Keratinocyte (primary cell): ENCODE data around the gene PSD2. TPM values are rescaled to one million over a fixed set of nuclear protein-coding genes. Genes with fewer than 3 reads are reported as not detected.

Experiments used
- DNase-seq: peaks from one replicate; pipeline ENCODE4 v3.0.0-alpha.2; 2011; ENCODE audit warnings: low read depth, missing footprints, low spot score
- FAIRE-seq: peaks from 2 replicates; lab custom pipeline; 2011; peaks lifted over from hg19 to GRCh38; lab: Jason Lieb, UNC
- H2AFZ ChIP-seq: 2 replicates; pipeline ENCODE4 v1.6.0; 2012; ENCODE audit warnings: low read length, control low read depth, inconsistent platforms; ENCODE audit not compliant: control insufficient read depth
- H3K27ac ChIP-seq: 2 replicates; pipeline ENCODE4 v1.5.1; 2011; ENCODE audit warnings: low read length; ENCODE audit not compliant: control insufficient read depth, insufficient read depth
- H3K27me3 ChIP-seq: 3 replicates; pipeline ENCODE4 v1.6.0; 2011; ENCODE audit warnings: low read length; ENCODE audit not compliant: control insufficient read depth, insufficient read depth; ENCODE audit errors: extremely low read depth
- H3K36me3 ChIP-seq, 2 experiments: 2 replicates in 1 of 2; 3 replicates in 1 of 2; pipeline ENCODE4 v1.5.1; 2011; ENCODE audit warnings: low read length in 2 of 2, mild to moderate bottlenecking in 1 of 2; ENCODE audit not compliant: control insufficient read depth in 2 of 2, insufficient read depth in 2 of 2; ENCODE audit errors: extremely low read depth in 1 of 2
- H3K4me1 ChIP-seq: 3 replicates; pipeline ENCODE4 v1.5.1; 2011; ENCODE audit warnings: low read length; ENCODE audit not compliant: control insufficient read depth, insufficient read depth; ENCODE audit errors: extremely low read depth
- H3K4me2 ChIP-seq: 3 replicates; pipeline ENCODE4 v1.6.0; 2011; ENCODE audit warnings: low read depth, low read length; ENCODE audit not compliant: control insufficient read depth, insufficient read depth; ENCODE audit errors: extremely low read depth
- H3K4me3 ChIP-seq, 3 experiments: fragments of 200-600 bp in 1 of 3; sonication (generic) in 1 of 3; 2 replicates in 2 of 3; 3 replicates in 1 of 3; pipeline ENCODE4 v1.5.1; 2011 to 2016; ENCODE audit warnings: low read length in 3 of 3, mild to moderate bottlenecking in 3 of 3, control low read depth in 2 of 3, inconsistent platforms in 1 of 3, low read depth in 1 of 3, mixed read lengths in 1 of 3, mixed run types in 1 of 3, moderate library complexity in 1 of 3; ENCODE audit not compliant: control insufficient read depth in 2 of 3, insufficient read depth in 2 of 3; ENCODE audit errors: extremely low read depth in 1 of 3
- H3K79me2 ChIP-seq: 2 replicates; pipeline ENCODE4 v1.6.0; 2012; ENCODE audit warnings: low read length; ENCODE audit not compliant: control insufficient read depth, insufficient read depth
- H3K9ac ChIP-seq: 3 replicates; pipeline ENCODE4 v1.6.0; 2011; ENCODE audit warnings: low read length; ENCODE audit not compliant: control insufficient read depth, insufficient read depth; ENCODE audit errors: extremely low read depth
- H3K9me1 ChIP-seq: 3 replicates; pipeline ENCODE4 v1.6.0; 2011; ENCODE audit warnings: low read length; ENCODE audit not compliant: control insufficient read depth, insufficient read depth; ENCODE audit errors: extremely low read depth
- H3K9me3 ChIP-seq: 2 replicates; pipeline ENCODE4 v1.5.1; 2012; ENCODE audit warnings: low read depth, low read length; ENCODE audit not compliant: control insufficient read depth
- H4K20me1 ChIP-seq: 3 replicates; pipeline ENCODE4 v1.6.0; 2011; ENCODE audit warnings: low read length; ENCODE audit not compliant: control insufficient read depth, insufficient read depth; ENCODE audit errors: extremely low read depth
- EZH2 ChIP-seq: IDR thresholded peaks from one replicate; pipeline ENCODE4 v1.6.1; 2012; ENCODE audit warnings: inconsistent platforms, mild to moderate bottlenecking, low read length, moderate library complexity
- dilution Hi-C: fragments of 300-500 bp; cut with MboI; formaldehyde crosslinking; loops from one replicate; pipeline ENCODE4 v1.7.0; 2020; ENCODE audit warnings: low sequenced_read_pairs; ENCODE audit not compliant: extremely low pct_ligation_motif_present
- polyA plus RNA-seq, 5 experiments: library from polyadenylated mRNA; depleted of rRNA in 3 of 5; stranded (reverse) in 3 of 5; stranded (forward) in 1 of 5; unstranded in 1 of 5; fragments of >200 nt; gene quantifications; 1 replicate in 1 of 5; 2 replicates in 3 of 5; 3 replicates in 1 of 5; pipeline versions ENCODE4 v1.2.1 to v1.2.3, GENCODE V29; 2011 to 2012; ENCODE audit warnings: missing spikeins in 2 of 5, low read depth in 1 of 5, low replicate concordance in 1 of 5
- TF ChIP-seq, protein P1 (sequence below), 3 experiments: IDR thresholded peaks in 1 of 3; conservative IDR thresholded peaks in 1 of 3; optimal IDR thresholded peaks in 1 of 3; 2 replicates in 2 of 3; 3 replicates in 1 of 3; pipeline versions ENCODE3 to v1.5.1; 2011; ENCODE audit warnings: low read length in 3 of 3, mild to moderate bottlenecking in 3 of 3, moderate library complexity in 2 of 3, control low read depth in 1 of 3, inconsistent platforms in 1 of 3; ENCODE audit not compliant: insufficient read depth in 2 of 3; ENCODE audit errors: extremely low read depth in 1 of 3

PSD2 gene
- polyA plus RNA-seq, 1 donor (not counting 4 experiments of a cell fraction or from before 2014, with no cell fraction given) = not detected

- TF ChIP-seq, protein P1, sequence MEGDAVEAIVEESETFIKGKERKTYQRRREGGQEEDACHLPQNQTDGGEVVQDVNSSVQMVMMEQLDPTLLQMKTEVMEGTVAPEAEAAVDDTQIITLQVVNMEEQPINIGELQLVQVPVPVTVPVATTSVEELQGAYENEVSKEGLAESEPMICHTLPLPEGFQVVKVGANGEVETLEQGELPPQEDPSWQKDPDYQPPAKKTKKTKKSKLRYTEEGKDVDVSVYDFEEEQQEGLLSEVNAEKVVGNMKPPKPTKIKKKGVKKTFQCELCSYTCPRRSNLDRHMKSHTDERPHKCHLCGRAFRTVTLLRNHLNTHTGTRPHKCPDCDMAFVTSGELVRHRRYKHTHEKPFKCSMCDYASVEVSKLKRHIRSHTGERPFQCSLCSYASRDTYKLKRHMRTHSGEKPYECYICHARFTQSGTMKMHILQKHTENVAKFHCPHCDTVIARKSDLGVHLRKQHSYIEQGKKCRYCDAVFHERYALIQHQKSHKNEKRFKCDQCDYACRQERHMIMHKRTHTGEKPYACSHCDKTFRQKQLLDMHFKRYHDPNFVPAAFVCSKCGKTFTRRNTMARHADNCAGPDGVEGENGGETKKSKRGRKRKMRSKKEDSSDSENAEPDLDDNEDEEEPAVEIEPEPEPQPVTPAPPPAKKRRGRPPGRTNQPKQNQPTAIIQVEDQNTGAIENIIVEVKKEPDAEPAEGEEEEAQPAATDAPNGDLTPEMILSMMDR (optimal IDR thresholded peaks at IDR 0.05 in 1 of 3, IDR thresholded peaks at IDR 0.05 in 1 of 3, conservative IDR thresholded peaks at IDR 0.05 in 1 of 3; ENCODE audit: extremely low read depth in 1 of 3, insufficient read depth in 2 of 3, low read length in 3 of 3) = no peak
- TF ChIP-seq EZH2 = no peak
- Histone ChIP-seq H3K27ac (no peak overlapping the region), H4K20me1 (no peaks in the 10 kb centered on the region), H3K4me3 (no peak overlapping the region), H3K9ac (no peak overlapping the region), H2AFZ (no peak overlapping the region), H3K27me3 (no peaks in the 10 kb centered on the region), H3K36me3 (no peaks in the 10 kb centered on the region), H3K9me1 (no peaks in the 10 kb centered on the region), H3K79me2 (no peaks in the 10 kb centered on the region), H3K4me2 (no peak overlapping the region), H3K9me3 (no peaks in the 10 kb centered on the region), H3K4me1 (no peaks in the 10 kb centered on the region)
- FAIRE-seq (no peak), DNase-seq (no peak)
- dilution Hi-C loops = loop anchor here (25.0 kb wide), 1 partner anchor 122 kb away; no protein-coding TSS in a partner anchor
Observed at GRCh38 chr5:139839918-139840317, 44.3 kb downstream of the PSD2 start.

- H3K79me2 ChIP-seq = no peaks in the 10 kb centered on the region
- no peak overlapping the region for H2AFZ ChIP-seq
- dilution Hi-C loops = loop anchor here (25.0 kb wide), 1 partner anchor 121 kb away; no protein-coding TSS in a partner anchor
- H3K27me3 ChIP-seq = no peaks in the 10 kb centered on the region
- no peaks in the 10 kb centered on the region for H3K9me1 ChIP-seq
- no peak overlapping the region for H3K27ac ChIP-seq
- H3K4me2 ChIP-seq = no peak overlapping the region
- FAIRE-seq (no peak), DNase-seq (no peak)
- H4K20me1 ChIP-seq = no peaks in the 10 kb centered on the region
- no peak overlapping the region for H3K4me3 ChIP-seq
- TF ChIP-seq, protein P1 (optimal IDR thresholded peaks at IDR 0.05 in 1 of 3, IDR thresholded peaks at IDR 0.05 in 1 of 3, conservative IDR thresholded peaks at IDR 0.05 in 1 of 3; ENCODE audit: extremely low read depth in 1 of 3, insufficient read depth in 2 of 3, low read length in 3 of 3) = no peak
- TF ChIP-seq EZH2 = no peak
- H3K9ac ChIP-seq = no peak overlapping the region
- H3K9me3 ChIP-seq = no peaks in the 10 kb centered on the region
- H3K36me3 ChIP-seq = no peaks in the 10 kb centered on the region
- no peaks in the 10 kb centered on the region for H3K4me1 ChIP-seq
Observed at GRCh38 chr5:139841549-139841948, 45.9 kb downstream of the PSD2 start.
